IMR-90 (cell line): ENCODE measurements around the gene MIB1. TPM values are rescaled to one million over a fixed set of nuclear protein-coding genes. Genes with fewer than 3 reads are reported as not detected.

Experiments
- ATAC-seq: fragments of 200-7000 bp; cut with Tn5 transposase; 2 replicates; pipeline ENCODE4 v1.9.1; 2020; ENCODE audit warnings: low read depth, mild to moderate bottlenecking, moderate library complexity
- BruUV-seq: library from RNA; stranded (reverse); fragments of 400-500 nt; replicated peaks from 2 replicates; lab custom pipeline; 2021; lab: Mats Ljungman, UMichigan
- CTCF ChIA-PET: fragments of 300-600 bp; formaldehyde crosslinking; extraction: SDS; loops from one replicate; lab custom pipeline; 2021; ENCODE audit warnings: antibody characterized with exemption; lab: Yijun Ruan, JAX
- POLR2A ChIA-PET: fragments of 300-600 bp; sonication (Branson Sonifier 250); formaldehyde crosslinking; loops from one replicate; lab custom pipeline; 2022; ENCODE audit warnings: antibody characterized with exemption; ENCODE audit not compliant: unreplicated experiment; lab: Charles Lee
- DNase-seq: peaks from one replicate; pipeline ENCODE4 v3.0.0; 2013
- H2AFZ ChIP-seq: replicated peaks from 2 replicates; pipeline ENCODE3; 2013; ENCODE audit warnings: low read length, mild to moderate bottlenecking; ENCODE audit not compliant: poor library complexity
- H2AK5ac ChIP-seq: 2 replicates; pipeline ENCODE4 v1.6.1; 2013; ENCODE audit warnings: low read depth, low read length, inconsistent platforms
- H2AK9ac ChIP-seq: replicated peaks from 2 replicates; pipeline ENCODE3; 2013; ENCODE audit warnings: mild to moderate bottlenecking, low read depth, low read length, moderate library complexity; ENCODE audit not compliant: poor library complexity
- H2BK120ac ChIP-seq: 2 replicates; pipeline ENCODE4 v1.6.1; 2013; ENCODE audit warnings: low read depth, low read length, inconsistent platforms
- H2BK15ac ChIP-seq: 3 replicates; pipeline ENCODE4 v1.6.1; 2013; ENCODE audit warnings: low read depth, low read length, inconsistent platforms
- H2BK20ac ChIP-seq: 2 replicates; pipeline ENCODE4 v1.6.1; 2013; ENCODE audit warnings: low read depth, mild to moderate bottlenecking, inconsistent platforms, low read length, moderate library complexity
- H2BK5ac ChIP-seq: 2 replicates; pipeline ENCODE4 v1.6.1; 2013; ENCODE audit warnings: mild to moderate bottlenecking, low read depth, low read length, inconsistent platforms; ENCODE audit not compliant: poor library complexity, severe bottlenecking
- H3K14ac ChIP-seq: replicated peaks from 2 replicates; pipeline ENCODE4 v1.6.1; 2013; ENCODE audit warnings: low read depth, low read length, inconsistent platforms
- H3K18ac ChIP-seq: 2 replicates; pipeline ENCODE4 v1.6.1; 2013; ENCODE audit warnings: low read depth, low read length, control low read depth
- H3K23ac ChIP-seq: 2 replicates; pipeline ENCODE4 v1.6.1; 2013; ENCODE audit warnings: low read depth, low read length, inconsistent platforms
- H3K27ac ChIP-seq: 2 replicates; pipeline ENCODE4 v1.5.1; 2013; ENCODE audit warnings: mild to moderate bottlenecking, control low read depth, low read length; ENCODE audit not compliant: insufficient read depth
- H3K27me3 ChIP-seq: 2 replicates; pipeline ENCODE4 v1.6.1; 2013; ENCODE audit warnings: low read length; ENCODE audit not compliant: control insufficient read depth, insufficient read depth
- H3K36me3 ChIP-seq: 2 replicates; pipeline ENCODE4 v1.6.1; 2013; ENCODE audit warnings: low read length, mixed read lengths; ENCODE audit not compliant: control insufficient read depth, insufficient read depth
- H3K4ac ChIP-seq: 2 replicates; pipeline ENCODE4 v1.6.1; 2013; ENCODE audit warnings: low read depth, low read length, inconsistent platforms
- H3K4me1 ChIP-seq: 2 replicates; pipeline ENCODE4 v1.6.1; 2013; ENCODE audit warnings: low read length, mixed read lengths; ENCODE audit not compliant: control insufficient read depth, insufficient read depth
- H3K4me2 ChIP-seq: 2 replicates; pipeline ENCODE4 v1.6.1; 2013; ENCODE audit warnings: low read depth, mild to moderate bottlenecking, control low read depth, low read length, moderate library complexity
- H3K4me3 ChIP-seq: 2 replicates; pipeline ENCODE4 v1.5.1; 2013; ENCODE audit warnings: low read depth, mild to moderate bottlenecking, control low read depth, low read length, moderate library complexity; ENCODE audit not compliant: insufficient read depth
- H3K56ac ChIP-seq: 2 replicates; pipeline ENCODE4 v1.6.1; 2013; ENCODE audit warnings: low read length, inconsistent platforms; ENCODE audit not compliant: insufficient read depth; ENCODE audit errors: extremely low read depth
- H3K79me1 ChIP-seq, 2 experiments: 2 replicates each; pipeline ENCODE4 v1.6.1; 2013; ENCODE audit warnings: low read length in 2 of 2, inconsistent platforms in 1 of 2, low read depth in 1 of 2
- H3K9ac ChIP-seq: 2 replicates; pipeline ENCODE4 v1.6.1; 2013; ENCODE audit warnings: low read depth, low read length, control low read depth
- H3K9me1 ChIP-seq: 2 replicates; pipeline ENCODE4 v1.6.1; 2013; ENCODE audit warnings: low read length, inconsistent platforms; ENCODE audit not compliant: insufficient read depth
- H3K9me3 ChIP-seq: 2 replicates; pipeline ENCODE4 v1.6.1; 2013; ENCODE audit warnings: low read length; ENCODE audit not compliant: control insufficient read depth, insufficient read depth
- H4K20me1 ChIP-seq: 2 replicates; pipeline ENCODE4 v1.6.1; 2013; ENCODE audit warnings: low read length, inconsistent platforms; ENCODE audit not compliant: insufficient read depth
- H4K5ac ChIP-seq: 2 replicates; pipeline ENCODE4 v1.6.1; 2013; ENCODE audit warnings: mild to moderate bottlenecking, low read depth, low read length, control low read depth
- H4K8ac ChIP-seq, 2 experiments: 2 replicates each; pipeline ENCODE4 v1.6.1; 2013; ENCODE audit warnings: low read depth in 2 of 2, low read length in 2 of 2, control low read depth in 1 of 2, inconsistent platforms in 1 of 2
- H4K91ac ChIP-seq: 2 replicates; pipeline ENCODE4 v1.6.1; 2013; ENCODE audit warnings: low read depth, low read length, inconsistent platforms; ENCODE audit not compliant: insufficient read depth
- BHLHE40 ChIP-seq: fragments of 150-350 bp; IDR thresholded peaks from 2 replicates; pipeline ENCODE4 v1.6.1; 2016; ENCODE audit warnings: mild to moderate bottlenecking, low read depth, low read length
- CEBPB ChIP-seq: IDR thresholded peaks from 2 replicates; pipeline ENCODE4 v1.6.1; 2012; ENCODE audit warnings: low read depth, low read length, improper control_type of control experiment
- CHD1 ChIP-seq: IDR thresholded peaks from 2 replicates; pipeline ENCODE4 v1.6.1; 2012; ENCODE audit warnings: low read depth, low read length, improper control_type of control experiment
- CTCF ChIP-seq: conservative IDR thresholded peaks from 2 replicates; pipeline ENCODE4 v1.5.1; 2012; ENCODE audit warnings: mild to moderate bottlenecking, low read depth, low read length, improper control_type of control experiment
- ELK1 ChIP-seq: fragments of 150-350 bp; IDR thresholded peaks from 2 replicates; pipeline ENCODE4 v1.6.1; 2016; ENCODE audit warnings: low read depth, mild to moderate bottlenecking, low read length, moderate library complexity, borderline replicate concordance
- FOS ChIP-seq: fragments of 150-350 bp; IDR thresholded peaks from 2 replicates; pipeline ENCODE4 v1.6.1; 2016; ENCODE audit warnings: low read depth, low read length
- MAFK ChIP-seq: IDR thresholded peaks from 2 replicates; pipeline ENCODE4 v1.6.1; 2012; ENCODE audit warnings: low read depth, low read length, improper control_type of control experiment
- MAZ ChIP-seq: IDR thresholded peaks from 2 replicates; pipeline ENCODE4 v1.6.1; 2012; ENCODE audit warnings: low read depth, mild to moderate bottlenecking, low read length, improper control_type of control experiment, moderate library complexity, borderline replicate concordance
- MXI1 ChIP-seq: IDR thresholded peaks from 2 replicates; pipeline ENCODE4 v1.6.1; 2012; ENCODE audit warnings: low read depth, mild to moderate bottlenecking, low read length, moderate library complexity, borderline replicate concordance
- NFE2L2 ChIP-seq: fragments of 150-350 bp; IDR thresholded peaks from 2 replicates; pipeline ENCODE4 v1.6.1; 2016; ENCODE audit warnings: low read depth, mild to moderate bottlenecking, low read length
- POLR2A ChIP-seq: IDR thresholded peaks from 2 replicates; pipeline ENCODE4 v1.6.1; 2012; ENCODE audit warnings: mild to moderate bottlenecking, low read depth, low read length
- RAD21 ChIP-seq: IDR thresholded peaks from 2 replicates; pipeline ENCODE4 v1.6.1; 2012; ENCODE audit warnings: low read length, improper control_type of control experiment
- RCOR1 ChIP-seq: IDR thresholded peaks from 2 replicates; pipeline ENCODE4 v1.6.1; 2012; ENCODE audit warnings: mild to moderate bottlenecking, low read length, improper control_type of control experiment; ENCODE audit not compliant: insufficient replicate concordance
- RFX5 ChIP-seq: IDR thresholded peaks from 2 replicates; pipeline ENCODE4 v1.8.0; 2012; ENCODE audit warnings: low read depth, mild to moderate bottlenecking, low read length, moderate library complexity
- SMC3 ChIP-seq: fragments of 150-350 bp; IDR thresholded peaks from 2 replicates; pipeline ENCODE4 v1.6.1; 2016; ENCODE audit warnings: low read depth, mild to moderate bottlenecking, antibody characterized with exemption, low read length, moderate library complexity
- USF2 ChIP-seq: fragments of 150-350 bp; IDR thresholded peaks from 2 replicates; pipeline ENCODE4 v1.6.1; 2017; ENCODE audit warnings: mild to moderate bottlenecking, antibody characterized with exemption, low read length, low read depth
- WGBS, 2 experiments: methylation state at CpG; one replicate each; pipeline versions ENCODE4 v1.1.5 to v1.1.7; 2013; ENCODE audit warnings: missing lambda C conversion rate in 2 of 2; ENCODE audit not compliant: insufficient read length in 1 of 2; ENCODE audit errors: extremely low coverage in 2 of 2; 5-methylcytosine and 5-hydroxymethylcytosine counted together
- dilution Hi-C: fragments of 300-500 bp; cut with HindIII; formaldehyde crosslinking; loops from one replicate; pipeline ENCODE4 v1.14.3; 2018; ENCODE audit warnings: low sequenced_read_pairs; ENCODE audit not compliant: unreplicated experiment
- in situ Hi-C: fragments of 300-500 bp; cut with MboI; formaldehyde crosslinking; loops from 3 replicates; pipeline ENCODE4 v1.14.3; 2019; ENCODE audit warnings: low sequenced_read_pairs, inconsistent platforms, mixed read lengths
- intact Hi-C: fragments of 100-400 bp; cut with micrococcal nuclease; formaldehyde crosslinking; loops from 2 replicates; pipeline ENCODE4 v1.10.0; 2022
- polyA plus RNA-seq, 3 experiments: library from polyadenylated mRNA; depleted of rRNA; stranded (reverse); fragments of >200 nt; gene quantifications; 2 replicates each; pipeline ENCODE4 v1.2.3, GENCODE V29; 2012; ENCODE audit warnings: low replicate concordance in 1 of 3
- total RNA-seq: library from RNA; depleted of rRNA; stranded (reverse); fragments of >200 nt; gene quantifications from 2 replicates; pipeline ENCODE4 v1.2.3, GENCODE V29; 2012

The MIB1 gene
- total and polyA plus RNA-seq, 2 of the 4 experiments (the other 2 are of a cell fraction), result 5.9 to 80.1 TPM

- Histone ChIP-seq H4K5ac (no peak overlapping the region), H3K4ac (no peak overlapping the region), H2BK15ac (no peak overlapping the region), H3K9ac (no peak overlapping the region), H4K91ac (no peak overlapping the region), H3K4me1 (no peaks in the 10 kb centered on the region), H2BK5ac (no peak overlapping the region), H4K8ac (no peak overlapping the region), H3K14ac (no peak overlapping the region), H3K27ac (no peak overlapping the region), H3K4me3 (no peak overlapping the region), H2AK5ac (no peak overlapping the region), H4K20me1 (no peaks in the 10 kb centered on the region), H3K79me1 (no peaks in the 10 kb centered on the region), H3K23ac (no peak overlapping the region), H2AK9ac (no peak overlapping the region), H3K4me2 (no peak overlapping the region), H2BK20ac (no peak overlapping the region), H3K36me3 (no peaks in the 10 kb centered on the region), H3K9me1 (no peaks in the 10 kb centered on the region), H2AFZ (no peak overlapping the region), H3K27me3 (no peaks in the 10 kb centered on the region), H3K9me3 (no peaks in the 10 kb centered on the region), H3K56ac (no peak overlapping the region), H3K18ac (no peak overlapping the region), H2BK120ac (no peak overlapping the region)
- POLR2A ChIA-PET, result interaction anchor here (0.6 kb wide), 1 partner anchor 37 kb away, joined by 8 read pairs; no protein-coding TSS in a partner anchor
- ATAC-seq (no peak), DNase-seq (no peak)
- CTCF ChIA-PET, result no interaction called here
- in situ Hi-C loops (no loop called here), dilution Hi-C loops (no loop called here), intact Hi-C loops (loop anchor here (10.0 kb wide), 1 partner anchor 63 kb away; no protein-coding TSS in a partner anchor)
- no peak for TF ChIP-seq NFE2L2
- no peak for TF ChIP-seq RFX5
- TF ChIP-seq BHLHE40, result no peak
- no peak for TF ChIP-seq RAD21
- no peak for TF ChIP-seq MXI1
- no peak for TF ChIP-seq ELK1
- no peak for TF ChIP-seq CHD1
- TF ChIP-seq FOS, result no peak
- TF ChIP-seq RCOR1, result no peak
- no peak for TF ChIP-seq MAFK
- no peak for TF ChIP-seq USF2
- no peak for TF ChIP-seq SMC3
- TF ChIP-seq CTCF, result no peak
- no peak for TF ChIP-seq POLR2A
- no peak for TF ChIP-seq CEBPB
- TF ChIP-seq MAZ, result no peak
- 33% methylated on average over 1 of the region's 2 CpGs; no CpG with 5 or more reads in 1 of the 2 experiments for WGBS, 2 experiments
- BruUV-seq, result no TSS peak
These were observed 12.9 kb upstream of the MIB1 start for GRCh38 chr18:21727702-21728101.
